ENCODE results near the gene HADH. TPM values are rescaled to one million over a fixed set of nuclear protein-coding genes. Genes with fewer than 3 reads are reported as not detected.
"Not testable (repeated sequence)": the region's sequence is repeated elsewhere in the genome, so short reads cannot be mapped to it uniquely, and the experiment has no call there.

Gene HADH
- total and polyA plus RNA-seq, 4 donors: 19.6 to 51.2 (median 35.6) TPM

- Histone ChIP-seq H3K27ac (ENCODE audit: low read depth, low read length) (no peak overlapping the region), H3K4me1 (ENCODE audit: control insufficient read depth, insufficient read depth, low read length) (peaks cover 8% of the 10 kb centered on the region), H3K27me3 (ENCODE audit: control insufficient read depth, insufficient read depth, low read length) (no peaks in the 10 kb centered on the region), H3K4me3 (ENCODE audit: low read depth, low read length) (no peak overlapping the region), H3K36me3 (ENCODE audit: control insufficient read depth, insufficient read depth, low read length) (no peaks in the 10 kb centered on the region), H3K9me3 (ENCODE audit: control insufficient read depth, insufficient read depth, low read length) (no peaks in the 10 kb centered on the region)
- 85% methylated on average over 2 of the region's 3 CpGs for WGBS (ENCODE audit: insufficient coverage)
- DNase-seq (ENCODE audit: low read depth in 4 of 6, low spot score in 6 of 6): peak in 1 of 6 donors; percentile 43
These were observed 53.2 kb downstream of the HADH start for GRCh38 chr4:108042927-108043326.

DNA sequence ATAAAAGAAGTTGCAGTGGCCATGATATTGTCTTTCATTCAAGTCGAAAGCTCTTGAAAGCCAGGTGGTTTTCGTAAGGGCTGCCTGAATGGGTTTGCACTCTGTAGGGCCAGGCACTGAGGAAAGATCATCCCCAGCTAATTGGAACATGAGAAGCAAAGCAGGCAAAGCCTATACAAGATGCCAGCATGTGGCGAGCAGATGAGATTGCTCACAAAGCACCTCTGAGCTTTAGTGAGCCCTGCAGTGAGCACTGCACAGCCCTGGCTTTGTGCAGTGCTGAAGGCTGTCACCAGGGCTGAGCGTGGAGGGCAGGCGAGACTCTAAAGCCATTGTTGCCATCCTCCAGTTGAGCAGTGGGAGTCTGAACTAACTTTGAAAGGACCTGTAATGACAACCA is 53.8 kb downstream of the HADH start:
- Histone ChIP-seq H3K4me3 (ENCODE audit: low read depth, low read length) (no peak overlapping the region), H3K27me3 (ENCODE audit: control insufficient read depth, insufficient read depth, low read length) (no peaks in the 10 kb centered on the region), H3K36me3 (ENCODE audit: control insufficient read depth, insufficient read depth, low read length) (no peaks in the 10 kb centered on the region), H3K27ac (ENCODE audit: low read depth, low read length) (no peak overlapping the region), H3K9me3 (ENCODE audit: control insufficient read depth, insufficient read depth, low read length) (no peaks in the 10 kb centered on the region), H3K4me1 (ENCODE audit: control insufficient read depth, insufficient read depth, low read length) (peaks cover 13% of the 10 kb centered on the region)
- 27% methylated on average over 5 of the region's 5 CpGs for WGBS (ENCODE audit: insufficient coverage)
- peak in 2 of 6 donors; percentile 20 to 48 for DNase-seq (ENCODE audit: low read depth in 4 of 6, low spot score in 6 of 6)

GRCh38 chr4:108044951-108045686 is 55.4 kb downstream of the HADH start:
- Histone ChIP-seq H3K4me3 (ENCODE audit: low read depth, low read length) (no peak overlapping the region), H3K4me1 (ENCODE audit: control insufficient read depth, insufficient read depth, low read length) (peaks cover 14% of the 10 kb centered on the region), H3K9me3 (ENCODE audit: control insufficient read depth, insufficient read depth, low read length) (no peaks in the 10 kb centered on the region), H3K27ac (ENCODE audit: low read depth, low read length) (no peak overlapping the region), H3K36me3 (ENCODE audit: control insufficient read depth, insufficient read depth, low read length) (no peaks in the 10 kb centered on the region), H3K27me3 (ENCODE audit: control insufficient read depth, insufficient read depth, low read length) (no peaks in the 10 kb centered on the region)
- 80% methylated on average over 2 of the region's 9 CpGs for WGBS (ENCODE audit: insufficient coverage)
- no peak for DNase-seq (ENCODE audit: low read depth in 4 of 6, low spot score in 6 of 6)

DNA sequence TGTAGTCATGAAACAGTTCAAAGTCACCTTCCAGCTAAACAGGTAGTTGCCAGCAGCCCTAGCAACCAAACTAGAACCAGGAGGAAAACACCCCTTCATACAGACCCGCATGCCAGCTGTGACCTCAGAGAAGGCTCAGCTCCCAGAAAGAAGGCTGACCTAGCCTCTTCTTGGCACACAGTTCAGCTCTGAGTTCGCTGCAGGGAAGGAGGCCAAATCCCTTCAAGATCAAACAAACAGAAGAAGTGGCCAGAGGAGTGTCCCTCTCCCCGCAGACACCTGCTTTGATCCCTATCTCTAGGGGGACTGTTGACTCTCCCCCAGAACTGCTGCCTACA is 56.0 kb downstream of the HADH start:
- Histone ChIP-seq H3K4me3 (ENCODE audit: low read depth, low read length) (no peak overlapping the region), H3K27me3 (ENCODE audit: control insufficient read depth, insufficient read depth, low read length) (no peaks in the 10 kb centered on the region), H3K4me1 (ENCODE audit: control insufficient read depth, insufficient read depth, low read length) (peaks cover 14% of the 10 kb centered on the region), H3K36me3 (ENCODE audit: control insufficient read depth, insufficient read depth, low read length) (no peaks in the 10 kb centered on the region), H3K9me3 (ENCODE audit: control insufficient read depth, insufficient read depth, low read length) (no peaks in the 10 kb centered on the region), H3K27ac (ENCODE audit: low read depth, low read length) (peak overlapping the region; percentile 45)
- peak in 4 of 6 donors; percentile 13 to 78 (median 22) for DNase-seq (ENCODE audit: low read depth in 4 of 6, low spot score in 6 of 6)
- WGBS (ENCODE audit: insufficient coverage): 17% methylated on average over 2 of the region's 3 CpGs

- no peak overlapping the region for H3K27ac ChIP-seq (ENCODE audit: low read depth, low read length)
- peaks cover 14% of the 10 kb centered on the region for H3K4me1 ChIP-seq (ENCODE audit: control insufficient read depth, insufficient read depth, low read length)
- no peaks in the 10 kb centered on the region for H3K36me3 ChIP-seq (ENCODE audit: control insufficient read depth, insufficient read depth, low read length)
- no peaks in the 10 kb centered on the region for H3K27me3 ChIP-seq (ENCODE audit: control insufficient read depth, insufficient read depth, low read length)
- no peak for DNase-seq (ENCODE audit: low read depth in 4 of 6, low spot score in 6 of 6)
- 43% methylated on average over 1 of the region's 2 CpGs for WGBS (ENCODE audit: insufficient coverage)
- H3K4me3 ChIP-seq (ENCODE audit: low read depth, low read length): no peak overlapping the region
- H3K9me3 ChIP-seq (ENCODE audit: control insufficient read depth, insufficient read depth, low read length): no peaks in the 10 kb centered on the region
These were observed 57.5 kb downstream of the HADH start for GRCh38 chr4:108047199-108047598.

DNA sequence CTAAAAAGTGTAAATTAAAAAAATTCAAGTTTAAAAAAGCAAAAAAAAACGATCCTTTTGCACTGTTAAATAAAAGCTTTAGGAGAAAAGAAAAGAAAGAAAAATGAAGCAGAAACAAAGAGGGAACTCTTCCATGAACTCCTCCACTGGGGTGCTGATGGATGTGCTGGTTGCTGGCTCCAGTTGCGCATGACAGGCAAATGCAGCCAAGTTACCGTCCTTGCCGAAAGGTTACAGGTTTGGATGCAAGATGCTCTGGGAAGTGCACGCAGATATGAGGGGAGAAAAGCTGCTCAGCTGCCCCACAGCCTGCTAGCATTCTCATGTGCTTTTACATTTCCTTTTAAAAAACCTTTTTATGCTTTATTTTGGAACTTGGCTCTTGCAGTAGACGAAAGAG is 58.5 kb downstream of the HADH start:
- Histone ChIP-seq H3K27ac (ENCODE audit: low read depth, low read length) (no peak overlapping the region), H3K36me3 (ENCODE audit: control insufficient read depth, insufficient read depth, low read length) (no peaks in the 10 kb centered on the region), H3K4me1 (ENCODE audit: control insufficient read depth, insufficient read depth, low read length) (peaks cover 14% of the 10 kb centered on the region), H3K4me3 (ENCODE audit: low read depth, low read length) (no peak overlapping the region), H3K9me3 (ENCODE audit: control insufficient read depth, insufficient read depth, low read length) (no peaks in the 10 kb centered on the region), H3K27me3 (ENCODE audit: control insufficient read depth, insufficient read depth, low read length) (no peaks in the 10 kb centered on the region)
- 41% methylated on average over 4 of the region's 6 CpGs for WGBS (ENCODE audit: insufficient coverage)
- DNase-seq (ENCODE audit: low read depth in 4 of 6, low spot score in 6 of 6): no peak

GRCh38 chr4:108048997-108049396 is 59.3 kb downstream of the HADH start:
- WGBS (ENCODE audit: insufficient coverage): 95% methylated on average over 4 of the region's 7 CpGs
- peaks cover 10% of the 10 kb centered on the region for H3K4me1 ChIP-seq (ENCODE audit: control insufficient read depth, insufficient read depth, low read length)
- no peak overlapping the region for H3K4me3 ChIP-seq (ENCODE audit: low read depth, low read length)
- DNase-seq (ENCODE audit: low read depth in 4 of 6, low spot score in 6 of 6): no peak
- no peaks in the 10 kb centered on the region for H3K27me3 ChIP-seq (ENCODE audit: control insufficient read depth, insufficient read depth, low read length)
- no peaks in the 10 kb centered on the region for H3K9me3 ChIP-seq (ENCODE audit: control insufficient read depth, insufficient read depth, low read length)
- no peak overlapping the region for H3K27ac ChIP-seq (ENCODE audit: low read depth, low read length)
- no peaks in the 10 kb centered on the region for H3K36me3 ChIP-seq (ENCODE audit: control insufficient read depth, insufficient read depth, low read length)

- DNase-seq (ENCODE audit: low read depth in 4 of 6, low spot score in 6 of 6): no peak
- H3K9me3 ChIP-seq (ENCODE audit: control insufficient read depth, insufficient read depth, low read length): no peaks in the 10 kb centered on the region
- H3K27ac ChIP-seq (ENCODE audit: low read depth, low read length): no peak overlapping the region
- no peaks in the 10 kb centered on the region for H3K36me3 ChIP-seq (ENCODE audit: control insufficient read depth, insufficient read depth, low read length)
- no peaks in the 10 kb centered on the region for H3K27me3 ChIP-seq (ENCODE audit: control insufficient read depth, insufficient read depth, low read length)
- WGBS (ENCODE audit: insufficient coverage): 100% methylated on average over 3 of the region's 5 CpGs
- H3K4me1 ChIP-seq (ENCODE audit: control insufficient read depth, insufficient read depth, low read length): peaks cover 10% of the 10 kb centered on the region
- H3K4me3 ChIP-seq (ENCODE audit: low read depth, low read length): no peak overlapping the region
These were observed 59.7 kb downstream of the HADH start for GRCh38 chr4:108049406-108049805.

- H3K36me3 ChIP-seq (ENCODE audit: control insufficient read depth, insufficient read depth, low read length); H3K27ac ChIP-seq (ENCODE audit: low read depth, low read length); H3K4me1 ChIP-seq (ENCODE audit: control insufficient read depth, insufficient read depth, low read length); H3K9me3 ChIP-seq (ENCODE audit: control insufficient read depth, insufficient read depth, low read length); H3K27me3 ChIP-seq (ENCODE audit: control insufficient read depth, insufficient read depth, low read length); H3K4me3 ChIP-seq (ENCODE audit: low read depth, low read length); DNase-seq (ENCODE audit: low read depth in 4 of 6, low spot score in 6 of 6): not testable (repeated sequence)
- WGBS (ENCODE audit: insufficient coverage): 78% methylated on average over 3 of the region's 10 CpGs
These were observed 60.8 kb downstream of the HADH start for GRCh38 chr4:108050166-108051111.

Measured in spinal cord (tissue), 10 donors.